HG02588 (cell line): Measurements from ENCODE around the gene BRMS1.

Source experiments
- ATAC-seq: cut with Tn5 transposase; IDR thresholded peaks from one replicate; pipeline ENCODE4 v1.9.1; 2021; ENCODE audit warnings: mild to moderate bottlenecking, moderate library complexity; ENCODE audit not compliant: unreplicated experiment

BRMS1 gene

GRCh38 chr11:66338276-66339161, 6.4 kb downstream of the BRMS1 start:
- no peak for ATAC-seq

GRCh38 chr11:66337103-66337899, 7.6 kb downstream of the BRMS1 start:
- no peak for ATAC-seq

GRCh38 chr11:66336234-66337102, 8.4 kb downstream of the BRMS1 start, which contains the start of gene RIN1:
TSS of gene RIN1 (minus strand) at chr11:66336434. CDS start at chr11:66336402, 32 bp downstream.
- ATAC-seq = peak; percentile 63

- no peak for ATAC-seq
Observed at GRCh38 chr11:66335531-66336233, 9.2 kb downstream of the BRMS1 start.

GRCh38 chr11:66334605-66335442, 10.1 kb downstream of the BRMS1 start:
- no peak for ATAC-seq

GRCh38 chr11:66333896-66334604, 10.9 kb downstream of the BRMS1 start:
- no peak for ATAC-seq

- no peak for ATAC-seq
Observed at GRCh38 chr11:66333220-66333877, 11.6 kb downstream of the BRMS1 start.

GRCh38 chr11:66332371-66333219, 12.3 kb downstream of the BRMS1 start:
- no peak for ATAC-seq

GRCh38 chr11:66331542-66332370, 13.1 kb downstream of the BRMS1 start:
- no peak for ATAC-seq

GRCh38 chr11:66330931-66331330, 14.0 kb downstream of the BRMS1 start:
- ATAC-seq = no peak

- no peak for ATAC-seq
Observed at GRCh38 chr11:66329165-66329673, 15.7 kb downstream of the BRMS1 start.

- ATAC-seq = no peak
Observed at GRCh38 chr11:66328302-66329144, 16.4 kb downstream of the BRMS1 start.

GRCh38 chr11:66328031-66328301, 16.9 kb downstream of the BRMS1 start:
- ATAC-seq = no peak

GRCh38 chr11:66327171-66328030, 17.5 kb downstream of the BRMS1 start:
- no peak for ATAC-seq
